Immature natural killer cell (primary cell): ENCODE measurements around the gene MACF1. TPM values are rescaled to one million over a fixed set of nuclear protein-coding genes. Genes with fewer than 3 reads are reported as not detected.
"Not testable (repeated sequence)": the region's sequence is repeated elsewhere in the genome, so short reads cannot be mapped to it uniquely, and the experiment has no call there.

ENCODE experiments used
- DNase-seq, 3 donors: peaks; one replicate each; pipeline ENCODE4 v3.0.0; 2022; ENCODE audit warnings: mixed read lengths in 1 of 3
- H3K27ac Mint-ChIP-seq, 6 donors: one replicate each; pipeline ENCODE4 v1.8.0; 2020; ENCODE audit warnings: mixed read lengths in 6 of 6, mild to moderate bottlenecking in 5 of 6, inconsistent platforms in 4 of 6, moderate library complexity in 3 of 6
- H3K27me3 Mint-ChIP-seq, 3 donors: one replicate each; pipeline ENCODE4 v1.8.0; 2020 to 2021; ENCODE audit warnings: low read depth in 3 of 3, mild to moderate bottlenecking in 3 of 3, mixed read lengths in 3 of 3, moderate library complexity in 3 of 3, inconsistent platforms in 1 of 3
- H3K36me3 Mint-ChIP-seq, 3 donors: one replicate each; pipeline ENCODE4 v1.8.0; 2020; ENCODE audit warnings: mixed read lengths in 3 of 3, inconsistent platforms in 2 of 3, mild to moderate bottlenecking in 2 of 3
- H3K4me1 Mint-ChIP-seq, 2 donors: one replicate each; pipeline ENCODE4 v1.8.0; 2020; ENCODE audit warnings: inconsistent platforms in 2 of 2, mild to moderate bottlenecking in 2 of 2, mixed read lengths in 2 of 2, moderate library complexity in 1 of 2
- H3K4me3 Mint-ChIP-seq, 5 donors: one replicate each; pipeline ENCODE4 v1.8.0; 2020; ENCODE audit warnings: mild to moderate bottlenecking in 5 of 5, mixed read lengths in 5 of 5, inconsistent platforms in 3 of 5, moderate library complexity in 3 of 5
- H3K9me3 Mint-ChIP-seq, 6 donors: one replicate each; pipeline ENCODE4 v1.8.0; 2020; ENCODE audit warnings: mild to moderate bottlenecking in 6 of 6, mixed read lengths in 6 of 6, inconsistent platforms in 4 of 6, moderate library complexity in 3 of 6
- polyA plus RNA-seq, 3 donors: library from polyadenylated mRNA; unstranded; fragments of 300-500 nt; fragmentation: Illumina TruSeq; gene quantifications; one replicate each; pipeline ENCODE4 v1.2.3, GENCODE V29; 2021

The MACF1 gene
- polyA plus RNA-seq, 3 donors from 2014 or later = 12.7 to 152 (median 12.9) TPM

DNA sequence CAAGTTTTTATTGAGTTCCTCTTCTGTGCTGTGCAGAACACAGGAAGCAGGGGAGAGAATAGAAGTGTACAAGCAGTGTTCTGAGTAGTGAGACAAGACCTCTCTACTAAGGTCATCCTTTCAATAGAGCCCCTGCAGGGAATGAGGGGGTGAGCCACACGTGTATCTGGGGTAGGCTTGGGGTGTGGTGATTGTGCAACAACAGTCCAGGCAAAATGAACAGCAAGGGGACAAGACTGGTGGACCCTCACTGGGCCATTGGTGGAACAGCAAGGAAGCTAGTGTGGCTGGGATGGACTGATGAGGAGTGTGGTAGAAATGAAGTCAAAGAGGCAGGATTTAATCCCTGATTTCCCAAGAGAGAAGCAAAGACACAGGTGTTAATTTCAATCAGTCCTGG lies 278.8 kb downstream of the MACF1 start:
- DNase-seq = no peak
- peaks cover 6 to 54% (median 23%) of the 10 kb centered on the region in 3 donors for H3K36me3 Mint-ChIP-seq
- no peak overlapping the region for H3K4me3 Mint-ChIP-seq
- no peaks in the 10 kb centered on the region for H3K4me1 Mint-ChIP-seq
- no peaks in the 10 kb centered on the region for H3K9me3 Mint-ChIP-seq
- H3K27me3 Mint-ChIP-seq = peaks cover 0 to 9% (median 0%) of the 10 kb centered on the region in 3 donors
- H3K27ac Mint-ChIP-seq = peak overlapping the region in 5 of 6 donors; percentile 7 to 70 (median 42)

- Mint-ChIP-seq H3K9me3 (no peaks in the 10 kb centered on the region), H3K27ac (no peak overlapping the region), H3K27me3 (peaks cover 0 to 14% (median 5%) of the 10 kb centered on the region in 3 donors), H3K4me1 (no peaks in the 10 kb centered on the region), H3K4me3 (no peak overlapping the region), H3K36me3 (peaks cover 6 to 49% (median 18%) of the 10 kb centered on the region in 3 donors)
- no peak for DNase-seq
Observed at GRCh38 chr1:39484564-39484963, 280.1 kb downstream of the MACF1 start.

DNA sequence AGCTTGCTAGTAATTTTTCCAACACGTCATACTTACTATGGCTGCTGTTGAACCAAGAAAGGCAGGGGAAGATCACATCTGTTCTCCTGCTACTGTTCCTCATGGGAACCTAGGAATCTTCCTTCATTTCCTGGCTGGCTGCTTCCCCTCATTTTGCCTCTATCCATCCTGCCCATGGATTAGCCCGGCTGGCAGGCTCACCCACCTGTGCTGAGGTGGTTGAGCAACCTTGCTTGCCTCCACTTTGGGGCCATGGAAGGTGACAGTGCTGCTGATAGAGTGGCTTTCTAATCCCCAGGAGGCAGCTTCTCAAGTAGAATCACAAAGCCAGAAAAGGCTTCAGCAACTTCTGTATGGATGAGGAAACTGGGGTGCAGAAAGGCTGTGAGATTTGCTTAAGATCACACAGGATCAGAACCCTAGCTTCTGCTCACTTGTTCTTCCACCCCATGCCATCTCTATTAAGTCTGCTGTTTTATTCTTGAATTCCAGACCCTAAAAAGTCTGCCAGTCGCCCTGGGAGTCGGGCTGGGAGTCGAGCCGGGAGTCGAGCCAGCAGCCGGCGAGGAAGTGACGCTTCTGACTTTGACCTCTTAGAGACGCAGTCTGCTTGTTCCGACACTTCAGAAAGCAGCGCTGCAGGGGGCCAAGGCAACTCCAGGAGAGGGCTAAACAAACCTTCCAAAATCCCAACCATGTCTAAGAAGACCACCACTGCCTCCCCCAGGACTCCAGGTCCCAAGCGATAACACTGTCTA lies 280.7 kb downstream of the MACF1 start:
- no peak for DNase-seq
- H3K36me3 Mint-ChIP-seq = peaks cover 6 to 42% (median 18%) of the 10 kb centered on the region in 3 donors
- peaks cover 4 to 19% (median 10%) of the 10 kb centered on the region in 3 donors for H3K27me3 Mint-ChIP-seq
- peaks cover 0 to under 1% of the 10 kb centered on the region in 2 donors for H3K4me1 Mint-ChIP-seq
- H3K4me3 Mint-ChIP-seq = no peak overlapping the region
- peak overlapping the region in 2 of 6 donors; percentile 43 to 81 for H3K27ac Mint-ChIP-seq
- no peaks in the 10 kb centered on the region for H3K9me3 Mint-ChIP-seq

DNA sequence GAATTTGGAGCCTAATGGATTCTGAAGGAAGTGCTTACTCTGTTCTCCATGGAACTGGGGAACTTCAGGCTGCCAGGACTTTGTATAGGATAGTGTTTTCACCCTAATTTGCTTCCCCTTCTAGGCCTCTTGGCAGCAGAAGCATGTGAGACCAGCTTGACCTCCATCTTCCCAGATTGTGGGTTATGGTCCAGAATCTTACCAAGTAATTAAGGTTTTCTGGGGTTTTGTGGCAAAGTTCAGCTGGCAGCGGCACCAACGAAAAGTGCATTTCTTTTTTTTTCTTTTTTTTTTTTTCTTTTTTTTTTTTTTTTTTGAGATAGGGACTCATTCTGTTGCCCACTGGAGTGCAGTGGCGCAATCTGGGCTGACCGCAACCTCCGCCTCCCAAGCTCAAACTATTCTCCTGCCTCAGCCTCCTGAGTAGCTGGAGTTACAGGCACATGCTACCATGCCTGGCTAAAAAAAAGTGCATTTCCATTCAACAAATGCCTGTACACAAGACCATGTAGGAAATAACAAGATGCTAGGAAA lies 283.6 kb downstream of the MACF1 start:
- H3K4me1 Mint-ChIP-seq = peaks cover 0 to 11% of the 10 kb centered on the region in 2 donors
- DNase-seq = no peak
- peaks cover 9 to 26% (median 13%) of the 10 kb centered on the region in 3 donors for H3K27me3 Mint-ChIP-seq
- H3K4me3 Mint-ChIP-seq = no peak overlapping the region
- H3K9me3 Mint-ChIP-seq = no peaks in the 10 kb centered on the region
- no peak overlapping the region for H3K27ac Mint-ChIP-seq
- H3K36me3 Mint-ChIP-seq = peaks cover 6 to 22% (median 12%) of the 10 kb centered on the region in 3 donors

- peaks cover 6 to 17% (median 8%) of the 10 kb centered on the region in 3 donors for H3K36me3 Mint-ChIP-seq
- peak overlapping the region in 2 of 6 donors; percentile 4 to 64 for H3K27ac Mint-ChIP-seq
- no peak for DNase-seq
- H3K9me3 Mint-ChIP-seq = no peaks in the 10 kb centered on the region
- peak overlapping the region in 1 of 5 donors; percentile 30 for H3K4me3 Mint-ChIP-seq
- peaks cover 13 to 31% (median 13%) of the 10 kb centered on the region in 3 donors for H3K27me3 Mint-ChIP-seq
- H3K4me1 Mint-ChIP-seq = peaks cover 0 to 15% of the 10 kb centered on the region in 2 donors
Observed at GRCh38 chr1:39488793-39489566, 284.5 kb downstream of the MACF1 start.

DNA sequence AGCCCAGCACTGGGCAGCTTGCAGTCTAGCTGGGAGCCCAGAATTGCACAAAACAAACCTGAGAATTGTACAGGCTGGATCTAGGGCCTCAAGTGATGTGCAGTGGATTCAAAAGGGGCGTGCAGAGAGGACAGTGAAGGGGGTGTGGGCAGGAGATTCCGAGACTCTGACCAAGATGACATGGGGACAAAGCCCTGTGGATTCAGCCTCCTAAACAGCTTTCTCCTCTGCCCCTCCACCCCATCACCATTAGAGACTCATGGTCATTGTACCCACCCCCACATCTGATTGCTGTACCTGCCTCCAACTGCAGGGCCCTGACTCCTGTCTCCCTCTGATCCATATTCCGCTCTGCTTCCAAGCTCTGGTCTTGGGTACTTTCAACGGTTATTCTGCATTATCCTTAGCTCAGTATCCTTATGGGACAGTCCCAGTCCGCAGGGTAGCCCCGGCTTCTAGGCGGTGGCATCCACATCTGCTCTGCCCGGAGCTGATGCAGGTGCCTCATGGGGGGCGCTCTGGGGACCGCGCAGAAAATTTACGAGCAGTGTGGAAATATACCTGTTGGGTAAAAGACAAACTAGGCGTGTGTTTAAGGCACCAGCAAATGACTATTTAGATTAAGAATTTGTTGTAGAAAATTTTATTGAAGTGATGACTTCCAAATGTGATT lies 285.2 kb downstream of the MACF1 start:
- DNase-seq = no peak
- H3K27ac Mint-ChIP-seq = peak overlapping the region in 2 of 6 donors; percentile 3 to 64
- peaks cover 6 to 17% (median 8%) of the 10 kb centered on the region in 3 donors for H3K36me3 Mint-ChIP-seq
- peaks cover 16 to 36% (median 19%) of the 10 kb centered on the region in 3 donors for H3K27me3 Mint-ChIP-seq
- peak overlapping the region in 4 of 5 donors; percentile 54 to 74 (median 70) for H3K4me3 Mint-ChIP-seq
- H3K4me1 Mint-ChIP-seq = peaks cover 0 to 15% of the 10 kb centered on the region in 2 donors
- no peaks in the 10 kb centered on the region for H3K9me3 Mint-ChIP-seq

DNA sequence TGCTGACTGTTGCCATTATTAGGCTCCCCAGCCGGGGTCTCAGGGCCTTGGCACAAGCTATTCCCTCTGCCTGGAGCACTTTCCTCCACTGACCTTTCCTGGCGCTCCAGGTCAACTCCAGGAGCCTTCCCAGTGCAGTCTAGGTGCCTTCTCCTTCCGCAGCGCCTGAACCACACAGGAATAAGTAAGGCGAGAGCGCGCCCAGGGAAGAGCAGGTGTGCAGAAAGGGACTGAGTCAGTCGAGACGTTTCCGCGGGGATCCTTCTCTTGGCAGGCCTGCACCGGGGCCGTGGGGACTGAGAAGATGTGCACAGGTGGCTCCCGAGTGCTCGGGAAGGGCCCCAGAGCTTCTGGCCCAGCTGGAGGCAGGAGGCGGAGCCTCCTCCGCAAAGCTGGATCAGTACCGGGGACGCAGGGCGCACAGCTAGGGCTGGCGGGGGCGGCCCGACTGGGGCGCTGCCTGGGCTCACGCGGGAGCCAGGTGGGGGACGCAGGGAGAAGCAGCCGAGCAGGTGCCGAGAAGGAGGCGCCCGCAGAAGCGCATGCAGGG lies 286.2 kb downstream of the MACF1 start:
- H3K36me3 Mint-ChIP-seq = peaks cover 1 to 9% (median 5%) of the 10 kb centered on the region in 3 donors
- DNase-seq = no peak
- peak overlapping the region in 4 of 6 donors; percentile 37 to 58 (median 44) for H3K27ac Mint-ChIP-seq
- H3K4me3 Mint-ChIP-seq = peak overlapping the region; percentile 54 to 74 (median 71)
- H3K4me1 Mint-ChIP-seq = peaks cover 0 to 15% of the 10 kb centered on the region in 2 donors
- H3K27me3 Mint-ChIP-seq = peaks cover 16 to 32% (median 19%) of the 10 kb centered on the region in 3 donors
- H3K9me3 Mint-ChIP-seq = no peaks in the 10 kb centered on the region

DNA sequence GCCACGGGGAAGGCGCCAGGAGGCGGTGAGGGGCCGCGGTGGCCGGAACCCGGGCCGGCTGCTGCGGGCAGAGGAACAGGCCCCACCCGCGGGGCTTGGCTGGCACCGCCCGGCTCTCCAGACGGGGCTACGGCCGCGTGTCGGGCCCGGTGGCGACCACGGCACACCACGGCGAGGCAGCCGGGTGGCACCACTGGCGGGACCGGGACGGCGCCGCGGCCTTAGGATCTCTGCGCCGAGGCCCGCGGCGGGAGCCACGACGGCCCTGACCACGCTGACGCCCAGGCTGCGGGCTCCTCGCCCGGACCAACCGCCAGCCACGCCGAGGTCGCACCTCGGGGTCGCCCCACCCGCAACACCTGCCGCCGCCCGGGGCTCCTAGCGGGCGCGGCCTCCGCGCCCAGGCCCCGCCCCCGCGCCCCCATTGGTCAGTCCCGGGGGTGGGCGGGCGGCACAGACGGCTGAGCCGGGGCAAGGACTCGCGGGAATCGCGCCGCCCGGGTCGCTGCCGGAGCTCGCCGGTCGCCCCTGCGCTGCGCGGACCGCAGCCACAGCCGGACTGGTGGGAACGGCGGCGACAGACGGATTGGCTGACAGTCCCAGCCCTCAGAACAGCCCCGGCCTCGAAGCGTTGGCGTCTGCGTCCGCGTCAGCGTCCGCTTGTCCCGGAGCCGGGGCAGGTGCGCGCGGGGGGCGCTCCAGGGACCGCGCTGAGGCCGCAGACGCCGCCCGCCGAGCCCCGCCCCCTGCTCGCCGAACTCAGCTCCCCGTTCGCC lies 286.8 kb downstream of the MACF1 start, which contains the start of gene BMP8A:
BMP8A (plus strand) TSS at position 491 of the 776 bp plus-strand sequence. CDS start 356 bp downstream, outside the sequence.
- Mint-ChIP-seq H3K9me3 (no peaks in the 10 kb centered on the region), H3K4me1 (peaks cover 0 to 15% of the 10 kb centered on the region in 2 donors), H3K4me3 (peak within 1 kb of the TSS; percentile 60 to 75 (median 72)), H3K36me3 (peaks cover 0 to 7% (median 3%) of the 10 kb centered on the region in 3 donors), H3K27ac (peak within 1 kb of the TSS in 3 of 6 donors; percentile 37 to 58 (median 41)), H3K27me3 (peaks cover 16 to 32% (median 19%) of the 10 kb centered on the region in 3 donors)
- peak; percentile 79 to 83 (median 80) for DNase-seq

- H3K9me3 Mint-ChIP-seq, H3K36me3 Mint-ChIP-seq, H3K27ac Mint-ChIP-seq, DNase-seq: not testable (repeated sequence)
- Mint-ChIP-seq H3K27me3 (peaks cover 16 to 32% (median 19%) of the 10 kb centered on the region in 3 donors), H3K4me3 (peak overlapping the region; percentile 39 to 75 (median 67)), H3K4me1 (peaks cover 0 to 15% of the 10 kb centered on the region in 2 donors)
Observed at GRCh38 chr1:39492118-39493042, 287.9 kb downstream of the MACF1 start.

GRCh38 chr1:39493043-39493810 lies 288.7 kb downstream of the MACF1 start:
- Mint-ChIP-seq H3K27me3 (peaks cover 16 to 27% (median 19%) of the 10 kb centered on the region in 3 donors), H3K4me1 (peaks cover 0 to 15% of the 10 kb centered on the region in 2 donors), H3K4me3 (peak overlapping the region; percentile 39 to 75 (median 67))
- H3K27ac Mint-ChIP-seq, H3K9me3 Mint-ChIP-seq, H3K36me3 Mint-ChIP-seq, DNase-seq: not testable (repeated sequence)
